Dermis microvascular lymphatic vessel endothelial cell (primary cell): ENCODE data around the gene METAP1D. TPM values are rescaled to one million over a fixed set of nuclear protein-coding genes. Genes with fewer than 3 reads are reported as not detected.
"Not testable (repeated sequence)": the region's sequence is repeated elsewhere in the genome, so short reads cannot be mapped to it uniquely, and the experiment has no call there.

ENCODE experiments used
- DNase-seq, 2 donors: peaks; one replicate each; pipeline versions ENCODE4 v3.0.0 to v3.0.0-alpha.2; 2010; ENCODE audit warnings: low read depth in 2 of 2
- total RNA-seq: library from RNA; depleted of rRNA; stranded (reverse); fragments of >200 nt; gene quantifications from 2 replicates; pipeline ENCODE4 v1.2.1, GENCODE V29; 2014

Gene METAP1D
- total RNA-seq, 1 donor from 2014 or later, result 2.4 TPM

DNA sequence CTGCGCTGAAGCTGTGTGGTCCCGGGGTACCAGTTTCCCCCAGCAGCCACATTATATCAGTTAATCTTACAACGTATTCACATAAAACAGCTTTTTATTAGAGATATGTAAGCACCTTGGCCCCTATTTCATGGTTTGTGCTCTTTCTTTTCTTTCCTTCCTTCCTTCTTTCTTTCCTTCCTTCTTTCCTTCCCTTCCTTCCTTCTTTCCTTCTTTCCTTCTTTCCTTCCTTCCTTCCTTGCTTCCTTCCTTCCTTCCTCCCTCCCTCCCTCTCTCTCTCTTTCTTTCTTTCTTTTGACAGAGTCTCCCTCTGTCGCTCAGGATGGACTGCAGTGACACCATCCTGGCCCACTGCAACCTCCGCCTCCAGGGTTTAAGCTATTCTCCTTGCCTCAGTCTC lies 3.7 kb upstream of the METAP1D start:
- DNase-seq, result no peak

DNA sequence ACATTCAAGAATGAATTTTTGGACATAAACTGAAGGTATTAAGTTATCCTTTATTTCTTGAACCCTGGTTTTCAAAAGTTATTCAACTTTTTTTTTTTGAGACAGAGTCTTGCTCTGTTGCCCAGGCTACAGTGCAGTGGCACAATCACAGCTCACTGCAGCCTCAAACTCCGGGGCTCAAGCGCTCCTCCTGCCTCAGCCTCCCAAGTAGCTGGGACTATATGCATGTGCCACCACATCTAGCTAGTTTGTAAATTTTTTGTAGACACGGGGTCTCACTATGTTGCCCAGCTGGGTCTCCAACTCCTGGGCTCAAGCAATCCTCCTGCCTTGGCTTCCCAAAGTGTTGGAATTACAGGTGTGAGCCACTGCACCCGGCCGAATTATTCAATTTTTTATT lies 2.7 kb upstream of the METAP1D start:
- not testable (repeated sequence) for DNase-seq

DNA sequence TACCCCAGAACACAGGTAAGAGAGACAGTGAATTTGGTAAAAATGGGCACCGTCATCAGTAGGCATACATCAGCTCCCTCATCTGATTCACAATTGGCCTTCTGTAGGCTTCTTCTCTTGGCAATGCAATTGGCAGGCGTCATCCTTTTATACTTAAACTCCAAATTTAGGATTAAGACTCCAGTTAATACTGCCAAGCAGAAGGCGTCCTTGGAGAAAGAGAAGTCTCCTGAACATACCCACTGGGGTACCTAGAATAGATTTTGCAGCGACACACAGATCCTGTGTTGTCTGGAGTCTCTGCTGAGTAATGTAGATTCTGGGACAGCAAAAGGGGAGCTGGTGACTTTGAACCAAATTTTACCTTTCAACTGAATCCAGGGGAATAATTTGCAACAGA lies 592 bp upstream of the METAP1D start:
- no peak for DNase-seq

GRCh38 chr2:172000696-172001361 lies 1.1 kb downstream of the METAP1D start:
- DNase-seq, result no peak

DNA sequence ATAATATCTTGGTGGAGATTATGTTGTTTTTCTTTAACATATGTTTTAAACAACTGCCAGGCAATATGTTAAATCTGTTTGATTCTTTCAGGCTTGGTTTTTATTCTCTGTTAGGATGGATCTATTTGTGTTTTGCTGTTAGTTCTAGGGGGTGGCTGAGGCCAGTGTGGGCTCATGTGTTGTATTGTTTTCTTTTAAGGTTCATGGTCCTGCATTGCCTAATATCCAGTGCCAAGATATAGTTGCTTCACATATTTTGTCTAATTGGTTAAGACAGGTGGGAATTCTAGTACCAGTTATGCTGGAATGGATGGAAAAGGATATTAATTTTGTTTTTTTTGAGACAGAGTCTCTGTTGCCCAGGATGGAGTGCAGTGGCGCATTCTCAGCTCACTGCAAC lies 7.6 kb downstream of the METAP1D start:
- DNase-seq, result no peak

DNA sequence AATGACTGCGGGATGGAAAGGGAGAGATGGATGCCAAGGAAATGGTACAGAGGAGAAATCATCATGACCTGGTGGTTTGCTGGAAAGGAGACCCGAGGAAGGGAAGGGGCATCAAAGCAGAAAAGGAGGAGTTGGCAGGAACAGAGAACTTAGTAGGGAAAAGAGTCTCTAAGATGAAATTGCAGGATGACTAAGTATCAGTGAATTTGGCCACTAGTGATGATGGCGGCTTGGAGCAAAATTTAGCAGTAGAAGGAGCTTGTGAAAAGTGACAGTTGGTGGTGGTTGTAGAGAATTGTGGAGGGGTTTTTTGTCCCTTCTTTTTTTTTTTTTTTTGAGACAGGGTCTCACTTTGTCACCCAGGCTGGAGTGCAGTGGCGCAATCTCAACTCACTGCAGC lies 10.1 kb downstream of the METAP1D start:
- no peak for DNase-seq

- DNase-seq, result no peak
These were observed 12.2 kb downstream of the METAP1D start for GRCh38 chr2:172011812-172012575.

DNA sequence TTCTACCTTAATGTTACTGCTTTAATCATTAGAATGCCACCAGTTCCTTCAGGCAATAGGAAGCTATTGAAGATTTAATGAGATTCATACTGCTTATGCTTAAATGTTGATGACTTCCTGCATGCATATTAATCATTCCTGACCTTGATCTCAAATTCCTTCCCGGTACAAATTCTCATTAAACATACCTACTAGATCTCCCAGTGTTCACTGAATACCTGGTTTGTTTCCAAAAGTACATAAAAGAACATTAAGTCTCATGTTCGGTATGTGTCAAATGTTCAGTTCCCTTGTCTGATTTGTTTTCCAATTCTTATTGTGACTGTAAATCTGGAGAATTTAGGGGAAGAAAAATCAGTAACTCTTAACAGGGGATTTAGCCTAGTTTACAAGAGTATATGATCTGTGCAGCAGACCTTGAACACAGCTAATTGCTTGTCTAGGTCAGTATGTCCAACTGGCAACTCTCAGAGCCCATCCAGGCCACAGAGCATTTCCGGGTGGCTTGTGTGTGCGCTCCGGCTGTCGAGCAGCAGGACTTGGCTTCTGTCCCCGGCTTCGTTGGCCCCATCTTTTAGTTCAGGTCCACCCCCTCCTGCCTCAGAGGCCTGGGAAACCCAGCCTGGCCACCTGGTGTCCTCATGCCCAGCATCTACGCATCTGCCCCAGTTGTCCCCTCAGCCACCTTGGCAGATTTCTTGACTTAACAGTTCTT lies 13.1 kb downstream of the METAP1D start:
- no peak for DNase-seq

DNA sequence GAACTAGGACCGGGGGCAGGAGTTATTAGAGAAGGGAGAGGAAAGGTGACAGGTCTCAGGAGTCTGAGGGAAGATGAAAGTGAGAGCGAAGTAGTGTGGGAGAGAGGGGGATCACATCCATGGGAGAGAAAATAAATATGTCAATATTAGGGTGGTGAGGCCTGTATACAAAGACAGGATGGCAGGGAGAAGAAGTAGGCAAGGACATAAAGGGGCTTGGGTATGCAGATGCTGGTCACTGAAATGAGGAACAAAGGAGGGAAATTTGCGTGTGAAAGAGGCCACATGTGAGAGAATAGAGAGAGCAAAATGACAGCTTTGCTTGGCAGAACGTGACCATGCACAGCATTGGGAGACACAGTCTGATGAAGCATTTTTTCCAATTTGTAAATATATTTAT lies 13.6 kb downstream of the METAP1D start:
- no peak for DNase-seq

DNA sequence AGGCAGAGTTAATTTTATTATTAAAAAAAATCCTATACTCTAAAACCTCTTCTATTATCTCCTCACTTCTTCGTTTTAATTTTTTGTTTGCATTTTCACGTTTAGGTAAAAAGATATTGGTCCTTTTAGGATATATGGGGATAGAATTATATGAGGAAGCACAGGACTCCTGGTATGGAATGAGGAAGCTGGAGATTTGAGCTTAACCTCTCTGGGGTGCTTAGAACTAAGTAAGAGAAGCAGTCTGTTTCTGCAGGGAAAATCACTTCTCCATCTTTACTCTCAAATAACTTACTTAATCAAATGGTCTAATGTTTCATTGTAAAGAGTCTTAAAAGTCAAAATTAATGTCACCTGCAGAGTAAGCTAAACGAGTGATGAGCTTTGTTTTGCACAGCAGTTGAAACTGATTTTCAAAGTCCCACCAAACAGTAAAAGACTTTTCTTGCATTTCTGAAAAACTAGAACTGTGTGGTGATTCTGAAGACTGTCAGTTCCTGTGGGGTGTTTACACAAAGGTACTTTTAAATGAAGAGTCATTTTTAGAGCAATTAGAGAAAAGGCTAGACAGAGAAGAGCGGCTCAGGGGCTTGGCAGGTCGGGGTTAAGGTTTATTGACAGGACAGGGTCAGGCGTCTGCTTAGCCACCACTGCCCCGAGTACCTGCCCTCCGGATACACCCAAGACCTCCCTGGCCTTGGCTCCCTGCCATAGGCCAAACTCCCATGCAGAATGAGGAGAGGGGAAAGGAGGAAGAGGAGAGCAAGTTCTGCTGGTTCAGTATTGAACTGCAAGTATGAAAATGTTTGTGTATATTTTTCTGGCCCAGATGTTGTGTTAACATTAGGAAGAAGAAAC lies 21.6 kb downstream of the METAP1D start:
- no peak for DNase-seq

DNA sequence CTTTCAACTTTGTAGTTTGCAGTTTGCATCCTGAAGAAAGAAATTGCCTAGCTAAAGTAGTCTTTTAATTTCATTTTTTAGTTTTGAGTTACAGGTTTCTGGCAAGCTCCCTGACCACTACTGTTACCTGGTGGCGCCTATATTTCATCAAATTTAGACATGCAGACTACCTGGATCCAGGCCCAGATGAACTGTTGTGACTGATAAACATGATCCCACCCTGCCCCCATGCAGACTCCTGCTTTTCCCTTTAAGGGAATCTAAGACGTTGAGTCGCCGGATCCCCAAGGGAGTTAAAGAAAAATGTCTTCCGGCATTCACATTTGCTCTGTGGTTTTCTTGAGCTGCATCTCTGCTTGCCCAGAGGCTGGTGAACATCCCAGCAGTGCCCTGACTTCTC lies 22.2 kb downstream of the METAP1D start:
- DNase-seq, result no peak

DNA sequence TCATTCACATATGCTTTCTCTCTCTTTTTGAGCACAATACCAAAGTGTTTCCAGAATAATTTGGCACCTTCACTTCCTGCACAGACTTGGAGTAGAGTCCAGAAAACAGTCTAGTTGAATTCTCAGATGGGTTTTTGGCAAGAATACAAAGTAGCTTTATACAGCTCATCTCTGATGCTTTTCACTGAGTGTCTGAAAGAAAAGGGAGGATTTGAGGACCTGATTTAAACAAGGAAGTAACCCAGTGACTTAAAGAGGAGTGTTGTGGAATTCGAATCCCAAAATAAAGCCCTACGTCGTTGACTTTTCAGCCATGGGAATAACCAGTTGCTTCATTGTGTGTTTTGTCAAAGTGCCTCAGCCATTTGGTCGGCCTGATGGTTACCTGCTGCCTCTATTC lies 31.8 kb downstream of the METAP1D start:
- no peak for DNase-seq

- DNase-seq, result no peak
These were observed 38.4 kb downstream of the METAP1D start for GRCh38 chr2:172038121-172038520.

- no peak for DNase-seq
These were observed 38.9 kb downstream of the METAP1D start for GRCh38 chr2:172038604-172039003.

GRCh38 chr2:172039011-172039704 lies 39.4 kb downstream of the METAP1D start:
- no peak for DNase-seq

- DNase-seq, result no peak
These were observed 40.6 kb downstream of the METAP1D start for GRCh38 chr2:172040311-172040710.

GRCh38 chr2:172046080-172046678 lies 46.4 kb downstream of the METAP1D start:
- DNase-seq, result no peak

- DNase-seq, result no peak
These were observed 47.3 kb downstream of the METAP1D start for GRCh38 chr2:172046866-172047565.

DNA sequence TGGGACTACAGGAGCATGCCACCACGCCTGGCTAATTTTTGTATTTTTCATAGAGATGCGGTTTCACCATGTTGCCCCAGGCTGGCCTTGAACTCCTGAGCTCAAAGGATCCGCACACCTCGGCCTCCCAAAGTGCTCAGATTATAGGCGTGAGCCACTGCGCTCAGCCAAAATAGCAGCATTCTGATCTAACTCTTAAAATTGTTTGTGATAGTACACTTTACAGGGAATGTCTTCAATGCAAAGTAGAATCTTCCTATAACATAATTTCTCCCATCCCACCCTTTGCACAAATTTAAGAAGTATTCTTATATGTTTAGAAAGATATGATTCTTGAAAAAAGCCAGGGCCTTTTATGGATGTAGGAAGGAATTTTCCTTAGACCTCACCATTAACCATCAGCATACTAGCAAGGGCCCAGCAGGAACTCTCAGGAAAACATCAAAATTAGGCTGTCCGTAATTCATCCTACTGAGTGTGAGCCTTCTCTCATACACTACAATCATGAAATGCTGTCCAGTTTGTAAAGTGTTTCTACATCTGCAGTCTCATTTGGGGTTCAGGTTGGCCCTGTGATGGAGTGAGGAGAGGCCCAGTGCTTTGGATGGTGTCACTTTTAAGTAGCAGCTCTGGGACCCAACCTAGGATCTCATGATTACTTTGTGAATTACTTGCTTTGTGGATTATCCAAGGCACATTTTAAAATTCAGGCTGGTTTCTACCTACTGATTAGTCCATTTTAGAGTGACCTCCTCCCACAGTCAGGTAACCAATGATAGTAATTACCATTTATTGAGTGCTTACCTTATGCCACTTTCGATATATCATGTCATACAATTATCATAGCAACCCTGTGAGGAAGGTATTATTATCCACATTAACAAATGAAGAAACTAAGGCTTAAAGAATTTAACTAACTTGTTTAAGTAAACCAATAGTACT lies 48.1 kb downstream of the METAP1D start:
- DNase-seq, result no peak
